Measurements from ENCODE around the gene CCDC148. TPM values are rescaled to one million over a fixed set of nuclear protein-coding genes. Genes with fewer than 3 reads are reported as not detected.
"Not testable (repeated sequence)": the region's sequence is repeated elsewhere in the genome, so short reads cannot be mapped to it uniquely, and the experiment has no call there.

CCDC148 gene
- total RNA-seq, 1 experiment from 2014 or later, result 0.11 TPM

- H3F3A ChIP-seq (ENCODE audit: low read length, unreplicated experiment), result no peaks in the 10 kb centered on the region
- no peak overlapping the region for H3K4me3 ChIP-seq (ENCODE audit: low read length)
- no peak overlapping the region for H3K9ac ChIP-seq (ENCODE audit: low read length)
- H4K20me1 ChIP-seq (ENCODE audit: low read length), result no peaks in the 10 kb centered on the region
- no peak for TF ChIP-seq EZH2phosphoT487 (IDR thresholded peaks at IDR 0.05; ENCODE audit: borderline replicate concordance, low read length)
- TF ChIP-seq, protein P1, sequence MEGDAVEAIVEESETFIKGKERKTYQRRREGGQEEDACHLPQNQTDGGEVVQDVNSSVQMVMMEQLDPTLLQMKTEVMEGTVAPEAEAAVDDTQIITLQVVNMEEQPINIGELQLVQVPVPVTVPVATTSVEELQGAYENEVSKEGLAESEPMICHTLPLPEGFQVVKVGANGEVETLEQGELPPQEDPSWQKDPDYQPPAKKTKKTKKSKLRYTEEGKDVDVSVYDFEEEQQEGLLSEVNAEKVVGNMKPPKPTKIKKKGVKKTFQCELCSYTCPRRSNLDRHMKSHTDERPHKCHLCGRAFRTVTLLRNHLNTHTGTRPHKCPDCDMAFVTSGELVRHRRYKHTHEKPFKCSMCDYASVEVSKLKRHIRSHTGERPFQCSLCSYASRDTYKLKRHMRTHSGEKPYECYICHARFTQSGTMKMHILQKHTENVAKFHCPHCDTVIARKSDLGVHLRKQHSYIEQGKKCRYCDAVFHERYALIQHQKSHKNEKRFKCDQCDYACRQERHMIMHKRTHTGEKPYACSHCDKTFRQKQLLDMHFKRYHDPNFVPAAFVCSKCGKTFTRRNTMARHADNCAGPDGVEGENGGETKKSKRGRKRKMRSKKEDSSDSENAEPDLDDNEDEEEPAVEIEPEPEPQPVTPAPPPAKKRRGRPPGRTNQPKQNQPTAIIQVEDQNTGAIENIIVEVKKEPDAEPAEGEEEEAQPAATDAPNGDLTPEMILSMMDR (conservative IDR thresholded peaks at IDR 0.05; ENCODE audit: low read depth, low read length), result peak; percentile 29; the same call in 1 of the 2 replicates
- H3K36me3 ChIP-seq (ENCODE audit: low read depth, low read length), result peaks cover 3% of the 10 kb centered on the region; the same call in 1 of the 2 replicates
- no peaks in the 10 kb centered on the region for H3K9me2 ChIP-seq (replicated peaks; ENCODE audit: low read length)
- no peaks in the 10 kb centered on the region for H3K9me3 ChIP-seq (ENCODE audit: low read length)
- POLR2A ChIA-PET (ENCODE audit: unreplicated experiment), result no interaction called here
- CTCF ChIA-PET, result interaction anchor here (0.6 kb wide), 1 partner anchor 250 kb away, joined by 4 read pairs; no protein-coding TSS in a partner anchor
- no peaks in the 10 kb centered on the region for H3K79me2 ChIP-seq (ENCODE audit: low read length)
- H3K4me1 ChIP-seq (ENCODE audit: insufficient read depth, low read length), result no peaks in the 10 kb centered on the region
- ATAC-seq (no peak), DNase-seq (no peak)
- H3K27me3 ChIP-seq (ENCODE audit: low read length), result no peaks in the 10 kb centered on the region
- no peak overlapping the region for H3K4me2 ChIP-seq (ENCODE audit: low read length)
- no peak overlapping the region for H2AFZ ChIP-seq (ENCODE audit: low read length)
- no peak overlapping the region for H3K27ac ChIP-seq (ENCODE audit: low read length)
- intact Hi-C loops (cut with micrococcal nuclease), result no loop called here
- no TSS peak for BruUV-seq (replicated peaks)
Measured at GRCh38 chr2:158473719-158474392, 17.3 kb upstream of the CCDC148 start.

DNA sequence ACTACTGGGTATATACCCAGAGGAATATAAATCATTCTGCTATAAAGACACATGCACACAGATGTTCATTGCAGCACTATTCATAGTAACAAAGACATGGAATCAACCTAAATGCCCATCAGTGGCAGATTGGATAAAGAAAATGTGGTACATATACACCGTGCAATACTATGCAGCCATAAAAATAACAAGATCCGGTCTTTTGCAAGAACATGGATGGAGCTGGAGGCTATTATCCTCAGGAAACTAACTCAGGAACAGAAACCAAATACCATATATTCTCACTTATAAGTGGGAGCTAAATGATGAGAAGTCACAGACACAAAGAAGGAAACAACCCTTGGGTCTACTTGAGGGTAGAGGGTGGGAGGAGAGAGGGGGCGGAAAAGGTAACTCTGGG, 16.7 kb upstream of the CCDC148 start:
- H3K79me2 ChIP-seq (ENCODE audit: low read length); H3K9me2 ChIP-seq (replicated peaks; ENCODE audit: low read length); H3K4me3 ChIP-seq (ENCODE audit: low read length); BruUV-seq (replicated peaks); H3K4me2 ChIP-seq (ENCODE audit: low read length); H3F3A ChIP-seq (ENCODE audit: low read length, unreplicated experiment); H3K4me1 ChIP-seq (ENCODE audit: insufficient read depth, low read length); H3K9ac ChIP-seq (ENCODE audit: low read length); H3K36me3 ChIP-seq (ENCODE audit: low read depth, low read length); H3K27ac ChIP-seq (ENCODE audit: low read length); CTCF ChIA-PET; ATAC-seq; H3K27me3 ChIP-seq (ENCODE audit: low read length); POLR2A ChIA-PET (ENCODE audit: unreplicated experiment); intact Hi-C loops (cut with micrococcal nuclease); DNase-seq; H4K20me1 ChIP-seq (ENCODE audit: low read length); H3K9me3 ChIP-seq (ENCODE audit: low read length); H2AFZ ChIP-seq (ENCODE audit: low read length): not testable (repeated sequence)

DNA sequence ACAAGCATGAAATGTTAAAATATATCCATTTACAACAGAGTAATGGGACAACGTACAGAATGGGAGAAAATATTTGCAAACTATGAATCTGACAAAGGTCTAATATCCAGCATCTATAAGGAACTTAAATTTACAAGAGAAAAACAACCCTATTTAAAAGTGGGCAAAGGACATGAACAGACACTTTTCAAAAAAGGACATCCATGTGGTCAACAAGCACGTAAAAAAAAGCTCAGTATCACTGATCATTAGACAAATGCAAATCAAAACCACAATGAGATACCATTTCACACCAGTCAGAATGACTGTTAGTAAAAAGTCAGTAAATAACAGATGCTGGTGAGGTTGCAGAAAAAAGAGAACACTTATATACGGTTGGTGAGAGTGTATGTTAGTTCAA, 16.3 kb upstream of the CCDC148 start:
- BruUV-seq (replicated peaks); H3K4me3 ChIP-seq (ENCODE audit: low read length); H3F3A ChIP-seq (ENCODE audit: low read length, unreplicated experiment); H3K79me2 ChIP-seq (ENCODE audit: low read length); H3K36me3 ChIP-seq (ENCODE audit: low read depth, low read length); H3K27ac ChIP-seq (ENCODE audit: low read length); H4K20me1 ChIP-seq (ENCODE audit: low read length); ATAC-seq; intact Hi-C loops (cut with micrococcal nuclease); CTCF ChIA-PET; H3K4me1 ChIP-seq (ENCODE audit: insufficient read depth, low read length); H3K27me3 ChIP-seq (ENCODE audit: low read length); H2AFZ ChIP-seq (ENCODE audit: low read length); H3K4me2 ChIP-seq (ENCODE audit: low read length); H3K9me2 ChIP-seq (replicated peaks; ENCODE audit: low read length); H3K9me3 ChIP-seq (ENCODE audit: low read length); DNase-seq; H3K9ac ChIP-seq (ENCODE audit: low read length); POLR2A ChIA-PET (ENCODE audit: unreplicated experiment): not testable (repeated sequence)

DNA sequence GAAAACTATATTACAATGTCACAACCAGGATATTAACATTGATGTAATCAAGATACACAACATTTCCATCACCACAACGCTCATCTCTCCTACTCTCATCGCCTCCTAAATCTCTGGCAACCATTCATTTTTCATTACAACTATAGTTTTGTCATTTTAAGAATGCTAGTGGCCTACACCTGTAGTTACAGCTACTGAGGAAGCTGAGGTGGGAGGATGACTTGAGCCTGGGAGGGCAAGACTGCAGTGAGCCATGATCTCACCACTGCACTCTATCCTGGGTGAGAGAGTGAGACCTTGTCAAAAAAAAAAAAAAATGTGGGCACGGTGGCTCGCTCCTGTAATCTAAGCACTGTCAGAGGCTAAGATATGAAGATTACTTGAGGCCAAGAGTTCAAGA, 10.7 kb upstream of the CCDC148 start:
- ChIA-PET CTCF (no interaction called here), POLR2A (ENCODE audit: unreplicated experiment) (no interaction called here)
- peaks cover 52% of the 10 kb centered on the region for H3K79me2 ChIP-seq (ENCODE audit: low read length)

More for the DNA sequence above, 10.7 kb upstream of the CCDC148 start:
- Histone ChIP-seq H3K4me2 (ENCODE audit: low read length) (no peak overlapping the region), H2AFZ (ENCODE audit: low read length) (no peak overlapping the region), H3F3A (ENCODE audit: low read length, unreplicated experiment) (no peaks in the 10 kb centered on the region), H3K4me3 (ENCODE audit: low read length) (no peak overlapping the region), H4K20me1 (ENCODE audit: low read length) (peaks cover 12% of the 10 kb centered on the region; the same call in 1 of the 2 replicates), H3K9me3 (ENCODE audit: low read length) (no peaks in the 10 kb centered on the region), H3K9me2 (replicated peaks; ENCODE audit: low read length) (no peaks in the 10 kb centered on the region), H3K4me1 (ENCODE audit: insufficient read depth, low read length) (no peaks in the 10 kb centered on the region), H3K27me3 (ENCODE audit: low read length) (no peaks in the 10 kb centered on the region), H3K27ac (ENCODE audit: low read length) (no peak overlapping the region), H3K9ac (ENCODE audit: low read length) (no peak overlapping the region), H3K36me3 (ENCODE audit: low read depth, low read length) (peaks cover 3% of the 10 kb centered on the region; the same call in 1 of the 2 replicates)
- no TSS peak for BruUV-seq (replicated peaks)
- ATAC-seq (no peak), DNase-seq (no peak)
- TF ChIP-seq, protein P1 (conservative IDR thresholded peaks at IDR 0.05; ENCODE audit: low read depth, low read length), result no peak
- no peak for TF ChIP-seq EZH2 (IDR thresholded peaks at IDR 0.05; ENCODE audit: low read length, unreplicated experiment)
- no peak for TF ChIP-seq EZH2phosphoT487 (IDR thresholded peaks at IDR 0.05; ENCODE audit: borderline replicate concordance, low read length)
- intact Hi-C loops (cut with micrococcal nuclease), result no loop called here

All from PC-3 (cell line).